Measurements from ENCODE around the gene CXCL12.
A peak's percentile ranks its signal among the peaks of the same experiment; 100 is the strongest.

CXCL12 gene

DNA sequence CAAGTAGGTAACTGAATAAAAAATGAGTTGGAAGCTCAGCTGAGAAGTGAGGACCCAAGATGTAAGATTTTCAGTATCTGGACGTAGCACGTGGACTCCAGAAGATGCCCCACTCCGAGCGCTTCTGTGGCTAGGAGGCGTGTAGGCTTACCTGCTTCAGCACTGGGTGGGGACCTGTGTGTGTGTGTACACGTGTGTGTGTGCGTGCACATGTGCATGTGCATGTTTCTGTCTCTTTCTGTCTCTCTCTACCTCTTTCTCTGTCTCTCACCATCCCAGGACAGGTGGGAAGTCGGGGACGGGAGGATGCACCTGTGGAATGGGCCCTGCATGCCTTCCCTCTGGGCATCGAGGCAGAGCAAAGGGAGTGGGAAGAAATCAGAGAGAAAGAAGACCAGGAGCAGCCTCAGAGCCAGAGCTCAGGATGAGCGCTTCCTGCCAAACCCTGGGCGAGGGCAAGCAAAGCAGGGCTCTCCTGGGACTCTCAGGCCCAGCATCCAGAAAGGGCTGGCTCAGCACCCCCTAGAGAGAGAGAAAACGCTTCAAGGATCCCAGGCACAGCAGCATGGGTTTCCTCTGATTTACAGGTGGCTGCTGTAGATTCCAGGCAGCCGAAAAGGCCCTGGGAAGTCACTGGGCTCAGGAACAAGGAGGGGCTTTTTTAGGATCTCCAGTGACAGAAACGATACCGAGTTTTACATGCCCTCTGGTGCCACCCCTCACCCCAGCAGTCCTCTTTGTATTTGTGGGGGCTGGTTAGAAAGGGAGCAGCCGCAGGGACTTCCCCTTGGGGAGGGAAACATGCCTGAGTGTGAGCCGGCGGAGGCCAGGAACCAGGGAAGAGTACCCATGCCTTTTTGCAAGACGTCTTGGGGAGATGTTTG, 28.5 kb downstream of the CXCL12 start:
- peaks cover 2% of the 10 kb centered on the region for H3K9me3 ChIP-seq (ENCODE audit: severe bottlenecking)
- no peak for ATAC-seq (ENCODE audit: low read depth)
- H3K4me1 ChIP-seq (ENCODE audit: insufficient read depth, poor library complexity, severe bottlenecking), result no peaks in the 10 kb centered on the region
- no peak overlapping the region for H3K27ac ChIP-seq (ENCODE audit: poor library complexity, severe bottlenecking)
- H3K4me3 ChIP-seq (ENCODE audit: severe bottlenecking), result no peak overlapping the region
- no peaks in the 10 kb centered on the region for H3K27me3 ChIP-seq (ENCODE audit: insufficient read depth, poor library complexity, severe bottlenecking)
- no peaks in the 10 kb centered on the region for H3K36me3 ChIP-seq (ENCODE audit: low read depth)
- DNase-seq (ENCODE audit: low spot score), result no peak
- TF ChIP-seq, protein P1, sequence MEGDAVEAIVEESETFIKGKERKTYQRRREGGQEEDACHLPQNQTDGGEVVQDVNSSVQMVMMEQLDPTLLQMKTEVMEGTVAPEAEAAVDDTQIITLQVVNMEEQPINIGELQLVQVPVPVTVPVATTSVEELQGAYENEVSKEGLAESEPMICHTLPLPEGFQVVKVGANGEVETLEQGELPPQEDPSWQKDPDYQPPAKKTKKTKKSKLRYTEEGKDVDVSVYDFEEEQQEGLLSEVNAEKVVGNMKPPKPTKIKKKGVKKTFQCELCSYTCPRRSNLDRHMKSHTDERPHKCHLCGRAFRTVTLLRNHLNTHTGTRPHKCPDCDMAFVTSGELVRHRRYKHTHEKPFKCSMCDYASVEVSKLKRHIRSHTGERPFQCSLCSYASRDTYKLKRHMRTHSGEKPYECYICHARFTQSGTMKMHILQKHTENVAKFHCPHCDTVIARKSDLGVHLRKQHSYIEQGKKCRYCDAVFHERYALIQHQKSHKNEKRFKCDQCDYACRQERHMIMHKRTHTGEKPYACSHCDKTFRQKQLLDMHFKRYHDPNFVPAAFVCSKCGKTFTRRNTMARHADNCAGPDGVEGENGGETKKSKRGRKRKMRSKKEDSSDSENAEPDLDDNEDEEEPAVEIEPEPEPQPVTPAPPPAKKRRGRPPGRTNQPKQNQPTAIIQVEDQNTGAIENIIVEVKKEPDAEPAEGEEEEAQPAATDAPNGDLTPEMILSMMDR (IDR thresholded peaks at IDR 0.05; ENCODE audit: poor library complexity, severe bottlenecking), result no peak

DNA sequence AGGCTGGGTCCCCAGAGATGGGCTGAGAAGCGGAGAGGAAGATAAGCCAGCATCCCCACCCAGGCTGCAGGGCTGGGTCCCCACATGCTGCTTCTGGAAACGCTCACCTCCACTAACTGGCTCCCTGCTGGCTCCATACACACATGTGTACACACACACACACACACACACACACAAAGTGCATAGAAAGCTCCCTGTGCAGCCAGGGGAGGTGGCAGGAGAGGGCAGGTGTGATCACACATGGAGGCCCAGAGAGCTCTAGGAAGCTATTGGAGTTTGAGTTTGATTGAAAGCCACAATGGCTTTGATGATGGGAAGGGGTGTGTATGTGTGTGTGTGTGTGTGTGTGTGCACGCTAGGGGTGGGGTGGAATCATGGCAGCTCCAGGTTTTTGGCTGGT, 29.3 kb downstream of the CXCL12 start:
- TF ChIP-seq, protein P1 (IDR thresholded peaks at IDR 0.05; ENCODE audit: poor library complexity, severe bottlenecking), result no peak
- no peaks in the 10 kb centered on the region for H3K36me3 ChIP-seq (ENCODE audit: low read depth)
- no peak overlapping the region for H3K27ac ChIP-seq (ENCODE audit: poor library complexity, severe bottlenecking)
- DNase-seq (ENCODE audit: low spot score) (peak; percentile 11), ATAC-seq (ENCODE audit: low read depth) (no peak)
- peaks cover 2% of the 10 kb centered on the region for H3K9me3 ChIP-seq (ENCODE audit: severe bottlenecking)
- no peaks in the 10 kb centered on the region for H3K4me1 ChIP-seq (ENCODE audit: insufficient read depth, poor library complexity, severe bottlenecking)
- no peak overlapping the region for H3K4me3 ChIP-seq (ENCODE audit: severe bottlenecking)
- no peaks in the 10 kb centered on the region for H3K27me3 ChIP-seq (ENCODE audit: insufficient read depth, poor library complexity, severe bottlenecking)

DNA sequence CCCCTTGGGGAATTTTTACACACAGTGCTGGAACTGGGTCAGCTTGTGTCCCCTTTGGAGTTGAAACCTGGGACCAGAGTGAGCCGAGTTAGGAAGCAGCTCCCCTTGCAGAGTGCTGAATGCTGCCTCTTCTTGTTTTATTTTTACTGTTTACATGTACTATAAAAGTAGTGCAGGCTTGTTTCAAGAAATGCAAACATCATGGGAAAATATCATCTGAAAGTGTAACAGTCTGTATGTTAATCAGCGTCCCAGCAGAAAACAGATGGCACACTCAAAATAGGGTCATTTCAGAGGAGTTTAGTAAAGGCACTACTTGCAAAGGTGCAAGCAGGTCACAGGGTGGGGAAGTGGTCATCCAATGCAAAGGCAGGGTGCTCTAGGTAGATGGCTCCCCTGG, 30.1 kb downstream of the CXCL12 start:
- Histone ChIP-seq H3K4me3 (ENCODE audit: severe bottlenecking) (no peak overlapping the region), H3K36me3 (ENCODE audit: low read depth) (no peaks in the 10 kb centered on the region), H3K4me1 (ENCODE audit: insufficient read depth, poor library complexity, severe bottlenecking) (no peaks in the 10 kb centered on the region), H3K9me3 (ENCODE audit: severe bottlenecking) (peaks cover 2% of the 10 kb centered on the region), H3K27ac (ENCODE audit: poor library complexity, severe bottlenecking) (no peak overlapping the region), H3K27me3 (ENCODE audit: insufficient read depth, poor library complexity, severe bottlenecking) (no peaks in the 10 kb centered on the region)
- DNase-seq (ENCODE audit: low spot score), result peak; percentile 1
- TF ChIP-seq, protein P1 (IDR thresholded peaks at IDR 0.05; ENCODE audit: poor library complexity, severe bottlenecking), result no peak
- ATAC-seq (ENCODE audit: low read depth), result no peak

DNA sequence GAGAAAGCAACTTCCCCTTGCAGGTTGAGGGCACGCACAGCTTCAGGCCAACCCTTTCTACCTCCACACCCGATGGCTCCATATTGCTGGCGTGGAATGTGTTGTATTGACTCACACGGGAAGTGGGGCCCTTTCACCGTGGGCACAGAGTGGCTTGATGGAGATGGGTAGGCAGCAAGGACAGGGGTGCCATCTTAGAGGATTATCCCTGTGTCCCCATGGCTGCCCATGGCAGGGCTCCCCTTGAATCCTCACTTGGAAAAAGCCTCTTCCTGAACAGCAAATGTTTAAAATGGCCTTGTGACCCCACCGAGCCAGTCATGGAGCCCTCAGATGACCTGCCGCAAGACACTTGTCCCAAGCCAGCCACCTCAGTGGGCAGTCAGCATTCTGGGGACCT, 31.2 kb downstream of the CXCL12 start:
- Histone ChIP-seq H3K9me3 (ENCODE audit: severe bottlenecking) (peaks cover 2% of the 10 kb centered on the region), H3K4me3 (ENCODE audit: severe bottlenecking) (no peak overlapping the region), H3K4me1 (ENCODE audit: insufficient read depth, poor library complexity, severe bottlenecking) (no peaks in the 10 kb centered on the region), H3K27me3 (ENCODE audit: insufficient read depth, poor library complexity, severe bottlenecking) (no peaks in the 10 kb centered on the region), H3K36me3 (ENCODE audit: low read depth) (no peaks in the 10 kb centered on the region), H3K27ac (ENCODE audit: poor library complexity, severe bottlenecking) (no peak overlapping the region)
- ATAC-seq (ENCODE audit: low read depth) (no peak), DNase-seq (ENCODE audit: low spot score) (no peak)
- TF ChIP-seq, protein P1 (IDR thresholded peaks at IDR 0.05; ENCODE audit: poor library complexity, severe bottlenecking), result no peak

DNA sequence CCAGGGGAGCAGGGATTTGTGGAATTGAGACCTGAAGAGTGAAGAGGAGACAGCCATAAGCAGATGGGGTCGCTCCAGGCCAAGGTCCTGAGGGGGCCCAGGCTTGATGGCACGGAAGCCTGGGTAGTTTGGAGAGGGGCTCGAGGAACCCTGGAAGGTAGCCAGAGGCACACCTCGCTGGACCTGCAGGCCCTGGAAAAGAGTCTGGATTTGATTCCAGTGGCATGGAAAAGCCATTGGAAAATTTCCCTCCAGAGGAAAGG, 31.8 kb downstream of the CXCL12 start:
- TF ChIP-seq, protein P1 (IDR thresholded peaks at IDR 0.05; ENCODE audit: poor library complexity, severe bottlenecking), result no peak
- H3K27me3 ChIP-seq (ENCODE audit: insufficient read depth, poor library complexity, severe bottlenecking), result no peaks in the 10 kb centered on the region
- H3K27ac ChIP-seq (ENCODE audit: poor library complexity, severe bottlenecking), result no peak overlapping the region
- ATAC-seq (ENCODE audit: low read depth) (no peak), DNase-seq (ENCODE audit: low spot score) (peak; percentile 8)
- H3K36me3 ChIP-seq (ENCODE audit: low read depth), result no peaks in the 10 kb centered on the region
- no peak overlapping the region for H3K4me3 ChIP-seq (ENCODE audit: severe bottlenecking)
- peaks cover 2% of the 10 kb centered on the region for H3K9me3 ChIP-seq (ENCODE audit: severe bottlenecking)
- H3K4me1 ChIP-seq (ENCODE audit: insufficient read depth, poor library complexity, severe bottlenecking), result no peaks in the 10 kb centered on the region
